HCT116 (cell line): ENCODE measurements around the gene CDKL5. TPM values are rescaled to one million over a fixed set of nuclear protein-coding genes. Genes with fewer than 3 reads are reported as not detected.

Source experiments
- ATAC-seq: fragments of 200-7000 bp; cut with Tn5 transposase; 2 replicates; pipeline ENCODE4 v1.9.1; 2020; ENCODE audit warnings: mild to moderate bottlenecking, moderate library complexity
- BruUV-seq: library from RNA; stranded (reverse); fragments of 400-500 nt; replicated peaks from 2 replicates; lab custom pipeline; 2021; lab: Mats Ljungman, UMichigan
- CTCF ChIA-PET: fragments of 300-600 bp; sonication (Branson Sonifier 250); formaldehyde crosslinking; loops from one replicate; lab custom pipeline; 2021; ENCODE audit warnings: antibody characterized with exemption; lab: Charles Lee
- POLR2A ChIA-PET: fragments of 300-600, 350-600 bp; sonication (Branson Sonifier 250); formaldehyde crosslinking; loops from one replicate; lab custom pipeline; 2021; ENCODE audit warnings: antibody characterized with exemption; lab: Charles Lee
- RAD21 ChIA-PET, 2 experiments: fragments of 300-600 bp; sonication (Branson Sonifier 250); formaldehyde crosslinking; loops; one replicate each; lab custom pipeline; 2023; ENCODE audit warnings: low total read pairs in 2 of 2; ENCODE audit not compliant: uncharacterized antibody in 2 of 2, unreplicated experiment in 2 of 2, low non-redundant PET in 1 of 2; lab: Charles Lee
- DNase-seq: peaks from one replicate; pipeline ENCODE4 v3.0.0-alpha.2; 2010; ENCODE audit warnings: low read depth, low spot score
- H2AFZ ChIP-seq: fragments of 200-600 bp; shearing (Covaris generic), sonication (generic); 2 replicates; pipeline ENCODE4 v1.6.1; 2017; ENCODE audit warnings: low read depth, mixed run types, mixed read lengths, antibody characterized with exemption, low read length; ENCODE audit not compliant: poor library complexity, severe bottlenecking
- H3K27ac ChIP-seq: 2 replicates; pipeline ENCODE4 v1.5.1; 2012; ENCODE audit warnings: low read depth, low read length
- H3K27me3 ChIP-seq: fragments of 200-600 bp; sonication (generic); 2 replicates; pipeline ENCODE4 v1.6.1; 2016; ENCODE audit warnings: mixed run types, low read length, mixed read lengths; ENCODE audit not compliant: insufficient read depth
- H3K36me3 ChIP-seq, 2 experiments: fragments of 200-500 bp in 1 of 2; fragments of 200-600 bp in 1 of 2; sonication (Bioruptor generic) in 1 of 2; sonication (generic) in 1 of 2; 2 replicates each; pipeline versions ENCODE4 v1.5.1 to v1.6.1; 2014 to 2016; ENCODE audit warnings: low read length in 2 of 2, inconsistent platforms in 1 of 2, mixed read lengths in 1 of 2, mixed run types in 1 of 2; ENCODE audit not compliant: insufficient read depth in 2 of 2, control insufficient read depth in 1 of 2
- H3K4me1 ChIP-seq, 2 experiments: fragments of 200-600 bp in 1 of 2; sonication (generic) in 1 of 2; 2 replicates each; pipeline versions ENCODE4 v1.5.1 to v1.6.1; 2012 to 2017; ENCODE audit warnings: low read length in 2 of 2, inconsistent platforms in 1 of 2, mild to moderate bottlenecking in 1 of 2, mixed read lengths in 1 of 2, mixed run types in 1 of 2, moderate library complexity in 1 of 2; ENCODE audit not compliant: insufficient read depth in 2 of 2, control insufficient read depth in 1 of 2
- H3K4me2 ChIP-seq: fragments of 200-600 bp; sonication (generic); 2 replicates; pipeline ENCODE4 v1.6.1; 2017; ENCODE audit warnings: mixed run types, low read length, mixed read lengths
- H3K4me3 ChIP-seq, 2 experiments: fragments of 200-600 bp in 1 of 2; sonication (generic) in 1 of 2; replicated peaks in 1 of 2; 2 replicates each; pipeline ENCODE4 v1.5.1; 2011 to 2016; ENCODE audit warnings: low read length in 2 of 2, control low read depth in 1 of 2, low read depth in 1 of 2, mild to moderate bottlenecking in 1 of 2, mixed read lengths in 1 of 2, mixed run types in 1 of 2
- H3K79me2 ChIP-seq: fragments of 200-600 bp; sonication (generic); 2 replicates; pipeline ENCODE4 v1.6.1; 2017; ENCODE audit warnings: mild to moderate bottlenecking, mixed run types, low read length, moderate library complexity, mixed read lengths; ENCODE audit not compliant: insufficient read depth
- H3K9ac ChIP-seq: fragments of 200-600 bp; sonication (generic); 2 replicates; pipeline ENCODE4 v1.6.1; 2016; ENCODE audit warnings: low read length, mixed read lengths
- H3K9me2 ChIP-seq: fragments of 200-600 bp; sonication (generic), shearing (Covaris generic); 2 replicates; pipeline ENCODE4 v1.6.1; 2017; ENCODE audit warnings: mixed run types, mild to moderate bottlenecking, moderate library complexity; ENCODE audit not compliant: insufficient read depth
- H3K9me3 ChIP-seq, 2 experiments: fragments of 200-500 bp in 1 of 2; fragments of 200-600 bp in 1 of 2; sonication (Bioruptor generic) in 1 of 2; sonication (generic) in 1 of 2; 2 replicates each; pipeline ENCODE4 v1.6.1; 2014 to 2017; ENCODE audit warnings: low read length in 2 of 2, mixed read lengths in 2 of 2, inconsistent platforms in 1 of 2, low read depth in 1 of 2, mild to moderate bottlenecking in 1 of 2, mixed run types in 1 of 2, moderate library complexity in 1 of 2; ENCODE audit not compliant: control insufficient read depth in 1 of 2, insufficient read depth in 1 of 2
- H4K20me1 ChIP-seq: fragments of 200-600 bp; sonication (generic), shearing (Covaris generic); 2 replicates; pipeline ENCODE4 v1.6.1; 2017; ENCODE audit warnings: mixed run types, mild to moderate bottlenecking, moderate library complexity; ENCODE audit not compliant: insufficient read depth
- CEBPB ChIP-seq: IDR thresholded peaks from 2 replicates; pipeline ENCODE4 v1.6.1; 2012; ENCODE audit warnings: low read depth
- EZH2 ChIP-seq: fragments of 200-600 bp; sonication (generic); IDR thresholded peaks from 2 replicates; pipeline ENCODE4 v1.6.1; 2017; ENCODE audit warnings: antibody characterized with exemption, mixed run types
- EZH2phosphoT487 ChIP-seq: fragments of 200-600 bp; IDR thresholded peaks from 2 replicates; pipeline ENCODE4 v1.6.1; 2018; ENCODE audit warnings: antibody characterized with exemption, borderline replicate concordance
- FOSL1 ChIP-seq: IDR thresholded peaks from 2 replicates; pipeline ENCODE4 v1.6.1; 2012; ENCODE audit warnings: low read depth
- JUND ChIP-seq: IDR thresholded peaks from 2 replicates; pipeline ENCODE4 v1.6.1; 2012
- POLR2A ChIP-seq: IDR thresholded peaks from 2 replicates; pipeline ENCODE4 v1.7.0; 2011; ENCODE audit warnings: borderline replicate concordance; ENCODE audit not compliant: insufficient read depth, insufficient read length; ENCODE audit errors: extremely low read depth
- POLR2AphosphoS5 ChIP-seq: IDR thresholded peaks from 2 replicates; pipeline ENCODE4 v1.6.1; 2011; ENCODE audit warnings: mild to moderate bottlenecking, low read depth, low read length, moderate library complexity
- RAD21 ChIP-seq: IDR thresholded peaks from 2 replicates; pipeline ENCODE4 v1.6.1; 2012; ENCODE audit warnings: low read depth, mild to moderate bottlenecking
- SIN3A ChIP-seq: IDR thresholded peaks from 2 replicates; pipeline ENCODE4 v1.6.1; 2012; ENCODE audit warnings: low read depth
- SRF ChIP-seq: IDR thresholded peaks from 2 replicates; pipeline ENCODE4 v1.6.1; 2012; ENCODE audit warnings: low read depth
- intact Hi-C: fragments of 100-400 bp; cut with micrococcal nuclease; formaldehyde crosslinking; loops from 2 replicates; pipeline ENCODE4 v1.10.0; 2022
- total RNA-seq: library from RNA; stranded (reverse); gene quantifications from one replicate; pipeline ENCODE4 v1.2.1, GENCODE V29; 2021; ENCODE audit not compliant: unreplicated experiment
- TF ChIP-seq, protein P1 (sequence below): IDR thresholded peaks from 2 replicates; pipeline ENCODE4 v1.6.1; 2011; ENCODE audit warnings: mild to moderate bottlenecking, low read length, moderate library complexity; ENCODE audit not compliant: insufficient replicate concordance; ENCODE audit errors: extremely low read depth
- TF ChIP-seq, protein P2 (sequence below): IDR thresholded peaks from 2 replicates; pipeline ENCODE4 v1.6.1; 2012

Gene CDKL5
- total RNA-seq, 1 experiment from 2014 or later = 2.5 TPM

DNA sequence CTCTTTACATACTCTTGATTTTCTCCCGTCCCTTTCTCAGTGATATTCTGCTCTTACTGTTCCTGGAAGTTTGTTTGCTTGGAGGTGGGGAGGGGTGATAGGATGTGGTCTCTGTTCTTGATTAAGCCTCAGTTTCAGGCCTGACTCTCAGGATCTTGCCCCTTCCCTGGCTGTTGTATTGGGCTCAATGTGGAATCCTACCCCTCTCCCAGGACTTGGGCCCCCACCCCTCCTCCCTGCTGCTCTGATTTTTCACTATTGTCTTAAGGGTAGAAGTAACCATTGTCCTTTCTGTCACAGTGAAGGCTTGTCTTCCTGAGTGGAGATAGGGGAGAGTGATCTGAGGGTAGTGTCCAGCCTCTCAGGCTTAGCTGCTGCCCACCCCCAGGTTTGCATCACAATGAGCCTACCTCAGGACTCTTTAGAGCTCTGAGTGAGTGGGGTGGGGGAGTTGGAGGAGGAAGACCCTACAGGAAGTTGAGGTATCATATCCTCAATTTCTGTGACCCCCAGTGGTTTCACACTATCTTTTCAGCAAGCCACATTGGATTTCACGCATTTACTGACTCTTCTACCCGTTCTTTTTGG, 16.5 kb downstream of the CDKL5 start:
- Histone ChIP-seq H3K4me2 (no peak overlapping the region), H3K4me1 (no peaks in the 10 kb centered on the region), H3K9me2 (no peaks in the 10 kb centered on the region), H3K27ac (no peak overlapping the region), H3K9ac (no peak overlapping the region), H3K4me3 (no peak overlapping the region), H3K9me3 (no peaks in the 10 kb centered on the region), H3K27me3 (no peaks in the 10 kb centered on the region), H2AFZ (no peak overlapping the region), H3K79me2 (no peaks in the 10 kb centered on the region), H4K20me1 (no peaks in the 10 kb centered on the region), H3K36me3 (no peaks in the 10 kb centered on the region)
- intact Hi-C loops = no loop called here
- ATAC-seq (no peak), DNase-seq (no peak)
- ChIA-PET CTCF (no interaction called here), RAD21 (no interaction called here), POLR2A (no interaction called here)
- TF ChIP-seq, protein P1, sequence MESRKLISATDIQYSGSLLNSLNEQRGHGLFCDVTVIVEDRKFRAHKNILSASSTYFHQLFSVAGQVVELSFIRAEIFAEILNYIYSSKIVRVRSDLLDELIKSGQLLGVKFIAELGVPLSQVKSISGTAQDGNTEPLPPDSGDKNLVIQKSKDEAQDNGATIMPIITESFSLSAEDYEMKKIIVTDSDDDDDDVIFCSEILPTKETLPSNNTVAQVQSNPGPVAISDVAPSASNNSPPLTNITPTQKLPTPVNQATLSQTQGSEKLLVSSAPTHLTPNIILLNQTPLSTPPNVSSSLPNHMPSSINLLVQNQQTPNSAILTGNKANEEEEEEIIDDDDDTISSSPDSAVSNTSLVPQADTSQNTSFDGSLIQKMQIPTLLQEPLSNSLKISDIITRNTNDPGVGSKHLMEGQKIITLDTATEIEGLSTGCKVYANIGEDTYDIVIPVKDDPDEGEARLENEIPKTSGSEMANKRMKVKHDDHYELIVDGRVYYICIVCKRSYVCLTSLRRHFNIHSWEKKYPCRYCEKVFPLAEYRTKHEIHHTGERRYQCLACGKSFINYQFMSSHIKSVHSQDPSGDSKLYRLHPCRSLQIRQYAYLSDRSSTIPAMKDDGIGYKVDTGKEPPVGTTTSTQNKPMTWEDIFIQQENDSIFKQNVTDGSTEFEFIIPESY = no peak
- no peak for TF ChIP-seq SRF
- no peak for TF ChIP-seq CEBPB
- no peak for TF ChIP-seq SIN3A
- TF ChIP-seq FOSL1 = no peak
- TF ChIP-seq JUND = no peak
- TF ChIP-seq EZH2 = no peak
- TF ChIP-seq EZH2phosphoT487 = no peak
- no peak for TF ChIP-seq POLR2A
- TF ChIP-seq POLR2AphosphoS5 = no peak
- no peak for TF ChIP-seq RAD21
- TF ChIP-seq, protein P2, sequence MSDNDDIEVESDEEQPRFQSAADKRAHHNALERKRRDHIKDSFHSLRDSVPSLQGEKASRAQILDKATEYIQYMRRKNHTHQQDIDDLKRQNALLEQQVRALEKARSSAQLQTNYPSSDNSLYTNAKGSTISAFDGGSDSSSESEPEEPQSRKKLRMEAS = no peak
- no TSS peak for BruUV-seq
